Activated B cell treated with CpG ODN at 0.5 μM for 24 hours (primary cell): ENCODE measurements around the gene FPR3. TPM values are rescaled to one million over a fixed set of nuclear protein-coding genes. Genes with fewer than 3 reads are reported as not detected.
A peak's percentile ranks its signal among the peaks of the same experiment; 100 is the strongest.

Experiments used
- ATAC-seq: fragments of 200-7000 bp; cut with Tn5 transposase; one replicate; pipeline ENCODE4 v1.10.0; 2021; ENCODE audit warnings: low read depth, mild to moderate bottlenecking, moderate library complexity
- CTCF ChIA-PET: fragments of 350-600 bp; sonication (Branson Sonifier 250); formaldehyde crosslinking; loops from one replicate; lab custom pipeline; 2021; ENCODE audit warnings: antibody characterized with exemption; lab: Charles Lee
- POLR2A ChIA-PET: fragments of 350-600 bp; sonication (Branson Sonifier 250); formaldehyde crosslinking; loops from one replicate; lab custom pipeline; 2021; ENCODE audit warnings: antibody characterized with exemption; lab: Charles Lee
- DNase-seq: peaks from one replicate; pipeline ENCODE4 v3.0.0; 2022
- H3K27ac Mint-ChIP-seq: one replicate; pipeline ENCODE4 v1.8.0; 2020; ENCODE audit warnings: mixed read lengths
- H3K27me3 Mint-ChIP-seq: one replicate; pipeline ENCODE4 v1.8.0; 2021; ENCODE audit warnings: mixed read lengths
- H3K36me3 Mint-ChIP-seq: one replicate; pipeline ENCODE4 v1.8.0; 2021; ENCODE audit warnings: low read depth, mixed read lengths
- H3K4me1 Mint-ChIP-seq: one replicate; pipeline ENCODE4 v1.8.0; 2021; ENCODE audit warnings: mixed read lengths
- H3K4me3 Mint-ChIP-seq: one replicate; pipeline ENCODE4 v1.8.0; 2020; ENCODE audit warnings: mild to moderate bottlenecking, mixed read lengths
- H3K9me3 Mint-ChIP-seq: one replicate; pipeline ENCODE4 v1.8.0; 2020; ENCODE audit warnings: mixed read lengths
- intact Hi-C: fragments of 100-400 bp; cut with micrococcal nuclease; formaldehyde crosslinking; loops from one replicate; pipeline ENCODE4 v1.15.1; 2024
- total RNA-seq: library from RNA; stranded (reverse); gene quantifications from 2 replicates; pipeline ENCODE4 v1.2.3, GENCODE V29; 2022
- TF ChIP-seq, protein P1 (sequence below): fragments of 200-600 bp; IDR thresholded peaks from one replicate; pipeline ENCODE4 v1.8.0; 2022; ENCODE audit warnings: antibody characterized with exemption, mild to moderate bottlenecking

The FPR3 gene
- total RNA-seq, 1 donor from 2014 or later: 0.27 TPM

GRCh38 chr19:51777570-51778462 is 17.1 kb upstream of the FPR3 start:
- peaks cover 4% of the 10 kb centered on the region for H3K4me1 Mint-ChIP-seq
- POLR2A ChIA-PET: no interaction called here
- no peaks in the 10 kb centered on the region for H3K36me3 Mint-ChIP-seq
- DNase-seq (no peak), ATAC-seq (peak; percentile 61)
- no peak overlapping the region for H3K27ac Mint-ChIP-seq
- H3K4me3 Mint-ChIP-seq: no peak overlapping the region
- CTCF ChIA-PET: interaction anchor here (0.8 to 1.9 kb wide), 14 partner anchors 8 to 460 kb away, joined by 3 to 11 read pairs (median 4); no protein-coding TSS in a partner anchor
- peaks cover 56% of the 10 kb centered on the region for H3K27me3 Mint-ChIP-seq
- TF ChIP-seq, protein P1, sequence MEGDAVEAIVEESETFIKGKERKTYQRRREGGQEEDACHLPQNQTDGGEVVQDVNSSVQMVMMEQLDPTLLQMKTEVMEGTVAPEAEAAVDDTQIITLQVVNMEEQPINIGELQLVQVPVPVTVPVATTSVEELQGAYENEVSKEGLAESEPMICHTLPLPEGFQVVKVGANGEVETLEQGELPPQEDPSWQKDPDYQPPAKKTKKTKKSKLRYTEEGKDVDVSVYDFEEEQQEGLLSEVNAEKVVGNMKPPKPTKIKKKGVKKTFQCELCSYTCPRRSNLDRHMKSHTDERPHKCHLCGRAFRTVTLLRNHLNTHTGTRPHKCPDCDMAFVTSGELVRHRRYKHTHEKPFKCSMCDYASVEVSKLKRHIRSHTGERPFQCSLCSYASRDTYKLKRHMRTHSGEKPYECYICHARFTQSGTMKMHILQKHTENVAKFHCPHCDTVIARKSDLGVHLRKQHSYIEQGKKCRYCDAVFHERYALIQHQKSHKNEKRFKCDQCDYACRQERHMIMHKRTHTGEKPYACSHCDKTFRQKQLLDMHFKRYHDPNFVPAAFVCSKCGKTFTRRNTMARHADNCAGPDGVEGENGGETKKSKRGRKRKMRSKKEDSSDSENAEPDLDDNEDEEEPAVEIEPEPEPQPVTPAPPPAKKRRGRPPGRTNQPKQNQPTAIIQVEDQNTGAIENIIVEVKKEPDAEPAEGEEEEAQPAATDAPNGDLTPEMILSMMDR: no peak
- peaks cover 6% of the 10 kb centered on the region for H3K9me3 Mint-ChIP-seq
- intact Hi-C loops: loop anchor here (2.0 to 10.0 kb wide), 5 partner anchors 76 to 457 kb away; no protein-coding TSS in a partner anchor

DNA sequence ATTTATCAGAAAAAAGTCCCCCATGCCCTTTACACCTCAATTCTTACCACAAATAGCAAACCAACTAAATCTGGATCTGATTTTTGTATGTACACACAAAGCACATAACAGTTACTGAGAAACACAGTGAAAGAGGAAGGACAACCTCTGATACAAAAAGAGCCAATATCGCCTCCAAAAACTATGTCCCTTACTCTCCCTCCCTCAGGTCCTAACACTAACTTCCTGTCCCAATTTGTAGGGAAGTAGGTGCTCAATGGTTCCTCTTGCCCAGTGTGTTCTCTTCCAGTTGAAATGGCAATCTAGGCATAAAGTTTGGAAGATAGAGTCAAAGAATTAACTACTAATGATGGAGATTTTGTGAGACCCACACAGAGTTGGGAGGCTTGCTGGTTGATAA is 15.8 kb upstream of the FPR3 start:
- H3K36me3 Mint-ChIP-seq: no peaks in the 10 kb centered on the region
- ChIA-PET POLR2A (no interaction called here), CTCF (no interaction called here)
- H3K9me3 Mint-ChIP-seq: no peaks in the 10 kb centered on the region
- H3K27ac Mint-ChIP-seq: no peak overlapping the region
- H3K27me3 Mint-ChIP-seq: peaks cover 54% of the 10 kb centered on the region
- TF ChIP-seq, protein P1: no peak
- no peak overlapping the region for H3K4me3 Mint-ChIP-seq
- peaks cover 4% of the 10 kb centered on the region for H3K4me1 Mint-ChIP-seq
- intact Hi-C loops: loop anchor here (2.0 to 10.0 kb wide), 5 partner anchors 77 to 456 kb away; no protein-coding TSS in a partner anchor
- DNase-seq (no peak), ATAC-seq (no peak)

DNA sequence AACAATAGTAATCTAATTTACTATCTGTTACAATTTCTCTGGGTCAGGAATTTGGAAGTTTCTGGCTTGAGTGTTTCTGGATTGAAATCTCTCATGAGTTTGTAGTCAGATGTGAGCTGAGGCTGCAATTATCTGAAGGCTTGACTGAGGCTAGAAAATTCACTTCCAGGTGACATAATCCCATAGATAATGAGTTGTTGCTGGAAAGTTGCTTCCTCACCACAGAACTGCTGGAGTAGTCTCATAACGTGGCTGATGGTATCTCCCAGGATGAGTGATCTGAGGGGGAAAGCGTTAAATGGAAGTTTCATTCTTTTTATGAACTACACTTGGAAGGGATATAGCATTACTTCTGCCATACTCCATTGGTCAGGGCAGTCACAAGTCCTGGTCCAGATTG is 15.3 kb upstream of the FPR3 start:
- no peak for ATAC-seq

DNA sequence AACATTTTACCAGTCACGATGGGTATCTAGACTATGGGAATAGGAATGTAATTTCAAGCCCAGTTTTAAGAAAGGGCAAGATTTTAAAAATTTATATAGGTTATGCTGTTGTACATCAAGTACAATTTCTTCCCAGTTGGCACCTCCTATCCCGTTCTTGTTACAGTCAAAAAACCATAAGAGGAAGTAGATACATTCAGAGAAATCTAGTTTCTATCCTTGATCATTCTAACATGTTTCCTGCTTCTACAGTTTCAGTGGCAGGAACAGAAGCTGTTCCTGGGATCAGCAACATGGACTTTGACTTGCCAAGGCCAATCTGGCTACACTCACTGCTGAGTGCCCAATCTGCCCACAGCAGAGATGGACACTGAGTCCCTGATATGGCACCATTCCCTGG is 14.7 kb upstream of the FPR3 start:
- Mint-ChIP-seq H3K4me3 (no peak overlapping the region), H3K27me3 (peaks cover 46% of the 10 kb centered on the region), H3K36me3 (no peaks in the 10 kb centered on the region), H3K4me1 (peaks cover 4% of the 10 kb centered on the region), H3K27ac (no peak overlapping the region), H3K9me3 (no peaks in the 10 kb centered on the region)
- POLR2A ChIA-PET: no interaction called here
- intact Hi-C loops: no loop called here
- CTCF ChIA-PET: no interaction called here
- ATAC-seq: no peak
- TF ChIP-seq, protein P1: no peak
- DNase-seq: no peak

More for the DNA sequence above, 15.3 kb upstream of the FPR3 start:
- CTCF ChIA-PET: no interaction called here
- Mint-ChIP-seq H3K4me3 (no peak overlapping the region), H3K9me3 (no peaks in the 10 kb centered on the region), H3K36me3 (no peaks in the 10 kb centered on the region), H3K27ac (no peak overlapping the region), H3K27me3 (peaks cover 52% of the 10 kb centered on the region), H3K4me1 (peaks cover 4% of the 10 kb centered on the region)
- DNase-seq: no peak
- intact Hi-C loops: loop anchor here (2.0 to 10.0 kb wide), 5 partner anchors 77 to 455 kb away; no protein-coding TSS in a partner anchor
- POLR2A ChIA-PET: no interaction called here
- TF ChIP-seq, protein P1: no peak

GRCh38 chr19:51781999-51782398 is 13.0 kb upstream of the FPR3 start:
- peaks cover 2% of the 10 kb centered on the region for H3K9me3 Mint-ChIP-seq
- TF ChIP-seq, protein P1: no peak
- DNase-seq (no peak), ATAC-seq (no peak)
- POLR2A ChIA-PET: no interaction called here
- H3K4me3 Mint-ChIP-seq: no peak overlapping the region
- intact Hi-C loops: no loop called here
- H3K27ac Mint-ChIP-seq: no peak overlapping the region
- H3K27me3 Mint-ChIP-seq: peaks cover 32% of the 10 kb centered on the region
- no peaks in the 10 kb centered on the region for H3K36me3 Mint-ChIP-seq
- H3K4me1 Mint-ChIP-seq: peaks cover 8% of the 10 kb centered on the region
- CTCF ChIA-PET: no interaction called here
